K562 (cell line): Measurements from ENCODE around the gene SYT10. TPM values are rescaled to one million over a fixed set of nuclear protein-coding genes. Genes with fewer than 3 reads are reported as not detected.

Experiments used
- ATAC-seq: fragments of 200-7000 bp; cut with Tn5 transposase; 3 replicates; pipeline ENCODE4 v1.9.1; 2020; ENCODE audit warnings: moderate library complexity
- BruUV-seq: library from RNA; stranded (reverse); fragments of 400-500 nt; replicated peaks from 2 replicates; lab custom pipeline; 2021; lab: Mats Ljungman, UMichigan
- CTCF ChIA-PET: fragments of 300-600 bp; formaldehyde crosslinking; extraction: SDS; loops from one replicate; lab custom pipeline; 2021; ENCODE audit warnings: low intra/inter-chr PET ratio; lab: Yijun Ruan, JAX
- POLR2A ChIA-PET: fragments of 300-600, 350-650 bp; sonication (Branson Sonifier 250); formaldehyde crosslinking; extraction: SDS; loops from one replicate; lab custom pipeline; 2021; ENCODE audit warnings: antibody characterized with exemption, inconsistent platforms; lab: Yijun Ruan, JAX
- DNase-seq, 4 experiments: peaks; one replicate each; pipeline versions ENCODE4 v3.0.0 to v3.0.0-alpha.2; 2011 to 2018; ENCODE audit warnings: low spot score in 3 of 4, mixed read lengths in 3 of 4; ENCODE audit errors: extremely low read depth in 1 of 4
- FAIRE-seq: peaks from 2 replicates; lab custom pipeline; 2011; peaks lifted over from hg19 to GRCh38; lab: Jason Lieb, UNC
- H2AFZ ChIP-seq: 2 replicates; pipeline ENCODE4 v1.6.0; 2011; ENCODE audit warnings: low read depth, low read length, control low read depth, inconsistent platforms
- H3K27ac ChIP-seq: fragments of 200-600 bp; 3 replicates; pipeline ENCODE4 v1.8.0; 2011; ENCODE audit warnings: low read depth, mild to moderate bottlenecking, control low read depth, inconsistent platforms, low read length, moderate library complexity, mixed read lengths; ENCODE audit errors: extremely low read depth
- H3K27me3 ChIP-seq, 2 experiments: fragments of 300-600 bp in 1 of 2; 2 replicates in 1 of 2; 3 replicates in 1 of 2; pipeline versions ENCODE4 v1.6.0 to v1.8.0; 2011; ENCODE audit warnings: inconsistent platforms in 2 of 2, low read length in 2 of 2, mild to moderate bottlenecking in 1 of 2, mixed read lengths in 1 of 2, moderate library complexity in 1 of 2; ENCODE audit not compliant: control insufficient read depth in 2 of 2, insufficient read depth in 2 of 2
- H3K36me3 ChIP-seq: fragments of 300-600 bp; 3 replicates; pipeline ENCODE4 v1.8.0; 2011; ENCODE audit warnings: mild to moderate bottlenecking, low read length, inconsistent platforms; ENCODE audit not compliant: control insufficient read depth, insufficient read depth
- H3K4me1 ChIP-seq, 2 experiments: fragments of 200-600 bp in 1 of 2; replicated peaks in 1 of 2; 2 replicates in 1 of 2; 3 replicates in 1 of 2; pipeline versions ENCODE4 v1.5.1 to v1.8.0; 2011; ENCODE audit warnings: inconsistent platforms in 2 of 2, low read length in 2 of 2, mild to moderate bottlenecking in 1 of 2, mixed read lengths in 1 of 2, moderate library complexity in 1 of 2; ENCODE audit not compliant: control insufficient read depth in 2 of 2, insufficient read depth in 2 of 2
- H3K4me2 ChIP-seq: 2 replicates; pipeline ENCODE4 v1.6.1; 2011; ENCODE audit warnings: low read length, control low read depth, inconsistent platforms, mixed read lengths; ENCODE audit not compliant: insufficient read depth
- H3K4me3 ChIP-seq: fragments of 200-600 bp; sonication (generic), shearing (Covaris generic); 2 replicates; pipeline ENCODE4 v1.5.1; 2016; ENCODE audit warnings: control low read depth, inconsistent platforms
- H3K79me2 ChIP-seq: fragments of 200-600 bp; 3 replicates; pipeline ENCODE4 v1.8.0; 2011; ENCODE audit warnings: low read length, inconsistent platforms; ENCODE audit not compliant: control insufficient read depth, insufficient read depth
- H3K9ac ChIP-seq, 2 experiments: 2 replicates each; pipeline versions ENCODE4 v1.6.0 to v1.6.1; 2011; ENCODE audit warnings: low read depth in 2 of 2, low read length in 2 of 2, control low read depth in 1 of 2, inconsistent platforms in 1 of 2, mild to moderate bottlenecking in 1 of 2, mixed read lengths in 1 of 2; ENCODE audit not compliant: insufficient read depth in 1 of 2
- H3K9me1 ChIP-seq: one replicate; pipeline ENCODE4 v1.6.0; 2011; ENCODE audit warnings: inconsistent platforms, mild to moderate bottlenecking, low read length, moderate library complexity; ENCODE audit not compliant: control insufficient read depth, insufficient read depth
- H3K9me3 ChIP-seq: replicated peaks from 2 replicates; pipeline ENCODE4 v1.5.1; 2011; ENCODE audit warnings: low read depth, low read length, inconsistent platforms; ENCODE audit not compliant: control insufficient read depth, insufficient read depth
- H4K20me1 ChIP-seq: replicated peaks from 2 replicates; pipeline ENCODE4 v1.6.1; 2011; ENCODE audit warnings: low read length, inconsistent platforms, mixed read lengths; ENCODE audit not compliant: control insufficient read depth, insufficient read depth
- CC2D1A ChIP-seq: fragments of 450-650 bp; IDR thresholded peaks from 2 replicates; pipeline ENCODE4 v1.6.1; 2017; ENCODE audit warnings: mild to moderate bottlenecking
- CCNT2 ChIP-seq: IDR thresholded peaks from 2 replicates; pipeline ENCODE4 v1.6.1; 2011; ENCODE audit warnings: borderline replicate concordance, low read depth, mild to moderate bottlenecking, moderate library complexity, mixed read lengths, low read length; ENCODE audit not compliant: insufficient read length; ENCODE audit errors: extremely low read depth
- HDAC3 ChIP-seq: fragments of 450-650 bp; IDR thresholded peaks from 2 replicates; pipeline ENCODE4 v1.6.1; 2018; ENCODE audit warnings: borderline replicate concordance, mild to moderate bottlenecking, moderate library complexity; ENCODE audit not compliant: partially characterized antibody
- KAT7 ChIP-seq: sonication (generic); formaldehyde crosslinking; IDR thresholded peaks from 2 replicates; pipeline ENCODE4 v1.8.0; 2022; ENCODE audit warnings: missing genetic modification reagents, mild to moderate bottlenecking, borderline replicate concordance
- PTRF ChIP-seq: fragments of 450-650 bp; IDR thresholded peaks from 2 replicates; pipeline ENCODE4 v1.6.1; 2016; ENCODE audit warnings: mild to moderate bottlenecking, missing genetic modification characterization, missing compliant biosample characterization
- ZNF3 ChIP-seq: fragments of 250-450 bp; sonication (Bioruptor Pico); IDR thresholded peaks from 2 replicates; pipeline ENCODE4 v1.5.0; 2021; ENCODE audit warnings: mild to moderate bottlenecking, moderate library complexity
- ZNF707 ChIP-seq: fragments of 250-450 bp; sonication (Bioruptor Pico); conservative IDR thresholded peaks from 2 replicates; pipeline ENCODE4 v1.8.0; 2022; ENCODE audit warnings: inconsistent platforms, mild to moderate bottlenecking, moderate library complexity
- ZSCAN32 ChIP-seq: fragments of 450-650 bp; formaldehyde crosslinking; IDR thresholded peaks from 2 replicates; pipeline ENCODE4 v1.4.0; 2020; ENCODE audit warnings: mild to moderate bottlenecking, moderate library complexity
- WGBS: fragments of 100-300 bp; shearing (Covaris generic); methylation state at CpG from one replicate; pipeline ENCODE4 v1.1.6; 2016; ENCODE audit warnings: low coverage, mixed read lengths; ENCODE audit not compliant: insufficient coverage; ENCODE audit errors: missing lambda C conversion rate; 5-methylcytosine and 5-hydroxymethylcytosine counted together
- in situ Hi-C: fragments of 300-500 bp; cut with MboI; formaldehyde crosslinking; loops from 4 replicates; pipeline ENCODE4 v1.15.0; 2018; ENCODE audit warnings: inconsistent platforms, mixed read lengths
- intact Hi-C: fragments of 100-400 bp; cut with micrococcal nuclease; formaldehyde crosslinking; loops from 2 replicates; pipeline ENCODE4 v1.14.2; 2022
- polyA plus RNA-seq, 8 experiments: library from polyadenylated mRNA; depleted of rRNA in 4 of 8; stranded (reverse) in 5 of 8; unstranded in 3 of 8; fragments of >200 nt; fragmentation: Nextera tagmentation in 2 of 8; fragmentation: Illumina TruSeq in 1 of 8; extraction: Ambion mirVana in 2 of 8; extraction: Trizol in 1 of 8; gene quantifications; 2 replicates each; pipeline versions ENCODE4 v1.2.1 to v1.2.3, GENCODE V29; 2011 to 2014; ENCODE audit warnings: inconsistent platforms in 1 of 8, missing spikeins in 1 of 8
- total RNA-seq, 7 experiments: library from RNA; depleted of rRNA in 6 of 7; stranded (reverse); fragments of >200 nt in 6 of 7; fragmentation: Illumina TruSeq in 2 of 7; extraction: Trizol in 2 of 7; gene quantifications; 2 replicates each; pipeline versions ENCODE4 v1.2.1 to v1.2.3, GENCODE V29; 2011 to 2021; ENCODE audit warnings: low replicate concordance in 1 of 7
- TF ChIP-seq, protein P1 (sequence below): fragments of 450-650 bp; IDR thresholded peaks from 2 replicates; pipeline ENCODE4 v1.7.1; 2018; ENCODE audit warnings: mild to moderate bottlenecking, low read depth; ENCODE audit not compliant: partially characterized antibody
- TF ChIP-seq, protein P2 (sequence below): fragments of 450-650 bp; IDR thresholded peaks from 2 replicates; pipeline ENCODE4 v1.6.1; 2016; ENCODE audit warnings: antibody characterized with exemption
- TF ChIP-seq, protein P3 (sequence below), 2 experiments: fragments of 200-800 bp in 1 of 2; sonication (Bioruptor generic) in 1 of 2; sonication (generic) in 1 of 2; formaldehyde crosslinking in 1 of 2; IDR thresholded peaks in 1 of 2; conservative IDR thresholded peaks in 1 of 2; 2 replicates each; pipeline versions ENCODE4 v1.5.0 to v1.6.1; 2016 to 2020; ENCODE audit warnings: missing compliant biosample characterization in 1 of 2, missing genetic modification characterization in 1 of 2, missing genetic modification reagents in 1 of 2

The SYT10 gene
- total and polyA plus RNA-seq, 9 of the 15 experiments (the other 6 are each of a cell fraction or from before 2014, with no cell fraction given), result 0.27 to 6.2 (median 2.5) TPM

DNA sequence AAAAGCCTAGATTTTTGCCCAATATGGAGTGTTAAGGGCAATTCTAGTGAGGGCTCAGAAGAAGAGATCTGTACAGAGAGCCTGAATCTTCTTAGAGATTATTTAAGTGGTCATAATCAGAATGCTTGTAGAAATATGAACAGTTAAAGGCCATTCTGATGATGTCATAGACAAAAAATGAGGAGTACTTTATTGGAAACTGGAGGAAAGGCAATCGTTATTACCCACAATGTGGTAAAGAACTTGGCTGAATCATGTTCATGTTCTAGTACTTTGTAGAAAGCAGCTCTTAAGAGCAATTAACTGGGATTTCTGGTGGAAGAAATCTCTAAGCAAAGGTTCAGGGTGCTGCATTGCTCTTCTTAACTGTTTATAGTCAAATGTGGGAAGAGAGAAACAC, 36.4 kb upstream of the SYT10 start:
- in situ Hi-C loops, result no loop called here
- FAIRE-seq (no peak), ATAC-seq (no peak), DNase-seq (no peak)
- intact Hi-C loops, result no loop called here
- CTCF ChIA-PET, result no interaction called here
- Histone ChIP-seq H3K36me3 (no peaks in the 10 kb centered on the region), H3K9ac (no peak overlapping the region), H3K27ac (no peak overlapping the region), H3K27me3 (no peaks in the 10 kb centered on the region), H3K9me1 (no peaks in the 10 kb centered on the region), H3K4me2 (no peak overlapping the region), H4K20me1 (no peaks in the 10 kb centered on the region), H3K4me3 (no peak overlapping the region), H2AFZ (no peak overlapping the region; the same call in 1 of the 2 replicates), H3K4me1 (no peaks in the 10 kb centered on the region), H3K79me2 (no peaks in the 10 kb centered on the region), H3K9me3 (no peaks in the 10 kb centered on the region)
- POLR2A ChIA-PET, result no interaction called here
- WGBS, result 6% methylated on average over 1 of the region's 1 CpG
- no TSS peak for BruUV-seq
- TF ChIP-seq CCNT2 (no peak), ZNF3 (CRISPR knock-in tag) (no peak), KAT7 (no peak), CC2D1A (no peak), ZSCAN32 (CRISPR knock-in tag) (no peak), ZNF707 (CRISPR knock-in tag) (no peak), PTRF (tag) (no peak), HDAC3 (no peak)
- TF ChIP-seq, protein P1, sequence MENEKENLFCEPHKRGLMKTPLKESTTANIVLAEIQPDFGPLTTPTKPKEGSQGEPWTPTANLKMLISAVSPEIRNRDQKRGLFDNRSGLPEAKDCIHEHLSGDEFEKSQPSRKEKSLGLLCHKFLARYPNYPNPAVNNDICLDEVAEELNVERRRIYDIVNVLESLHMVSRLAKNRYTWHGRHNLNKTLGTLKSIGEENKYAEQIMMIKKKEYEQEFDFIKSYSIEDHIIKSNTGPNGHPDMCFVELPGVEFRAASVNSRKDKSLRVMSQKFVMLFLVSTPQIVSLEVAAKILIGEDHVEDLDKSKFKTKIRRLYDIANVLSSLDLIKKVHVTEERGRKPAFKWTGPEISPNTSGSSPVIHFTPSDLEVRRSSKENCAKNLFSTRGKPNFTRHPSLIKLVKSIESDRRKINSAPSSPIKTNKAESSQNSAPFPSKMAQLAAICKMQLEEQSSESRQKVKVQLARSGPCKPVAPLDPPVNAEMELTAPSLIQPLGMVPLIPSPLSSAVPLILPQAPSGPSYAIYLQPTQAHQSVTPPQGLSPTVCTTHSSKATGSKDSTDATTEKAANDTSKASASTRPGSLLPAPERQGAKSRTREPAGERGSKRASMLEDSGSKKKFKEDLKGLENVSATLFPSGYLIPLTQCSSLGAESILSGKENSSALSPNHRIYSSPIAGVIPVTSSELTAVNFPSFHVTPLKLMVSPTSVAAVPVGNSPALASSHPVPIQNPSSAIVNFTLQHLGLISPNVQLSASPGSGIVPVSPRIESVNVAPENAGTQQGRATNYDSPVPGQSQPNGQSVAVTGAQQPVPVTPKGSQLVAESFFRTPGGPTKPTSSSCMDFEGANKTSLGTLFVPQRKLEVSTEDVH, result no peak
- TF ChIP-seq, protein P2, sequence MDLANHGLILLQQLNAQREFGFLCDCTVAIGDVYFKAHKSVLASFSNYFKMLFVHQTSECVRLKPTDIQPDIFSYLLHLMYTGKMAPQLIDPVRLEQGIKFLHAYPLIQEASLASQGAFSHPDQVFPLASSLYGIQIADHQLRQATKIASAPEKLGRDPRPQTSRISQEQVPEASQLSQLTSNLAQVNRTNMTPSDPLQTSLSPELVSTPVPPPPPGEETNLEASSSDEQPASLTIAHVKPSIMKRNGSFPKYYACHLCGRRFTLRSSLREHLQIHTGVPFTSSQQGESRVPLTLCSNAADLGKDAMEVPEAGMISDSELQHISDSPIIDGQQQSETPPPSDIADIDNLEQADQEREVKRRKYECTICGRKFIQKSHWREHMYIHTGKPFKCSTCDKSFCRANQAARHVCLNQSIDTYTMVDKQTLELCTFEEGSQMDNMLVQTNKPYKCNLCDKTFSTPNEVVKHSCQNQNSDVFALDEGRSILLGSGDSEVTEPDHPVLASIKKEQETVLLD, result no peak
- TF ChIP-seq, protein P3, sequence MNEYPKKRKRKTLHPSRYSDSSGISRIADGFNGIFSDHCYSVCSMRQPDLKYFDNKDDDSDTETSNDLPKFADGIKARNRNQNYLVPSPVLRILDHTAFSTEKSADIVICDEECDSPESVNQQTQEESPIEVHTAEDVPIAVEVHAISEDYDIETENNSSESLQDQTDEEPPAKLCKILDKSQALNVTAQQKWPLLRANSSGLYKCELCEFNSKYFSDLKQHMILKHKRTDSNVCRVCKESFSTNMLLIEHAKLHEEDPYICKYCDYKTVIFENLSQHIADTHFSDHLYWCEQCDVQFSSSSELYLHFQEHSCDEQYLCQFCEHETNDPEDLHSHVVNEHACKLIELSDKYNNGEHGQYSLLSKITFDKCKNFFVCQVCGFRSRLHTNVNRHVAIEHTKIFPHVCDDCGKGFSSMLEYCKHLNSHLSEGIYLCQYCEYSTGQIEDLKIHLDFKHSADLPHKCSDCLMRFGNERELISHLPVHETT (CRISPR knock-in tag; conservative IDR thresholded peaks at IDR 0.05 in 1 of 2, IDR thresholded peaks at IDR 0.05 in 1 of 2), result no peak
